G401.6 (cell line): ENCODE results near the gene UBE2D4.
A peak's percentile ranks its signal among the peaks of the same experiment; 100 is the strongest.
"Not testable (repeated sequence)": the region's sequence is repeated elsewhere in the genome, so short reads cannot be mapped to it uniquely, and the experiment has no call there.

Experiments
- FAIRE-seq: peaks from 2 replicates; lab custom pipeline; 2012; peaks lifted over from hg19 to GRCh38; lab: Jason Lieb, UNC

Gene UBE2D4

DNA sequence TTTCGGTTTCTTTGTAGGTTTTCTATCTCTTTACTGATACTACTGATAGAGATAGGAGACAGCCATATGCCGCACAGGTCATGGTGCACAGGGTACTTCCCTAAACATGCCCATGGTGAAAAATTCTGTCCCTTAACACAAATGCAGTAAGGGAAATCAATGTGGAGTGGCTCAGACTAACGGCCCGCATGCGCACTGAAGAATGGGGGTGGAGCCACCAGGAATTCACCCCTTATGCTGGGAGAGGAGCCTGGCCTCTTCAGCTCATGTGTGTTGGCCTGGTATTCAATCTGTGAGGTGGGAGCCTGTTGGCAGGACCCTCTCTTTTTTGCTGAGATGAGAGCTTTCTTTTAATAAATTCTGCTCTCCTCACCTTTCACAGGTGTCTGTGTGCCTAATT lies 11.4 kb upstream of the UBE2D4 start:
- no peak for FAIRE-seq

DNA sequence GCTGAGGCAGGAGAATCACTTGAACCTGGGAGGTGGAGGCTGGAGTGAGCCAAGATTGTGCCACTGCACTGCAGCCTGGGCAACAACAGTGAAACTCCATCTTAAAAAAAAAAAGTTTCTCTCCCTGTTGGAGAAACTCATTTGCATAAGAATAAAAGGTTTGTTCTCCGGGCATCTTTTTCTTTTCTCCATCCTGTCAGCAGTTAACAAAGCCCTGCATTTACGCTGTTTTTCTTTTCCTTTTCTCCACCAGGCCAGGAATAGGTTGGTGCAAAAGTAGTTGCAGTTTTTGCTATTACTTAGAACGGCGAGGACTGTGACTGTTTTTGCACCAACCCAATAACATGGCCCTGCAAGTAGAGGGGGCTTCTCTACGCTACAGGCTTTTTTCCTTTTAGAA lies 10.3 kb upstream of the UBE2D4 start:
- FAIRE-seq = no peak

DNA sequence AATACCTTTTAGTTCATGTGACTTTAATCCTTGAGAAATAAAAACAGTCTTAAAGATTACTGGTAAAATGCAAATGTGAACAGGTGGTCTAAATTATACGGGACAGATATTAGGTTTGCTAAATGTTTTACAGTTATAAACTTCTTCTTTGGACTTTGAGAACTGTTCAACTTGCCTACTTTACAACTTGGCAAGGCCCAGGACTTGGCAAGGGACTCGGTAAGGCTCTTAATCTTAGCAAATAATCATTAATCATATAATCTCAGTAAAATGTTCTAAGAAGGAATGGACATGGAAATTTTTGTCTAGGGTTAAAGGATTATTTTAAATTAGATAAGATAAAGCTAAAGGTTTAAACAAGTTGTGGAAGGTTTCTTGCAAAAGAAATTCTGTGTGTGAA lies 4.8 kb upstream of the UBE2D4 start:
- FAIRE-seq = no peak

DNA sequence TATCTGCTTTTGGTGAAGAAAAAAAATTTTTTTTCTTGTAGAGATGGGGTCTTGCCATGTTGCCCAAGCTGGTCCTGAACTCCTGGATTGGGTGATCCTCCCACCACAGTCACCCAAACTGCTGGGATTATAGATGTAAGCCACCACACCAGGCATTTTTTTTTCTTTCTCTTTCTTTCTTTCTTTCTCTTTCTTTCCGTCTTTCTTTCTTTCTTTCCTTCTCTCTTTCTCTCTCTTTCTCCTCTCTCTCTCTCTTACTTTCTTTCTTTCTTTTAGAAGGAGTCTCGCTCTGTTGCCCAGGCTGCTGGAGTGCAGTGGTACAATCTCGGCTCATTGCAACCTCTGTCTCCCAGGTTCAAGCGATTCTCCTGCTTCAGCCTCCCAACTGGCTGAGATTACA lies 3.5 kb upstream of the UBE2D4 start:
- FAIRE-seq = no peak

DNA sequence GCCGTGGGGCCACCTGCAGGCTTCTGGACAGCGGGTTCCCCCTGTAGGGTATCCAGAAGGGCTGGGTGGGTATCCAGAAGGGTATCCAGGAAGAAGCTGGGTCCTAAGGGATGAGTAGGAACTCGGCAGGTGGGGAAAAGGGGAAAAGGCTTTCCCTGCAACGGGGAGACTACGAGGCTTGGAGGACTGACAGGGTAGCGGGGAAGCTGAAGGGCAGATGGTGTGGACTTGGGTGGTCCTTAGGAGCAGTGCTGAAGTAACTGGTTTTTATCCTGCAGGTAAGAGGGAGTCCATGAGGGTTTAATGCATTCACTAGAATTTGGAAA lies 525 bp downstream of the UBE2D4 start:
- no peak for FAIRE-seq

DNA sequence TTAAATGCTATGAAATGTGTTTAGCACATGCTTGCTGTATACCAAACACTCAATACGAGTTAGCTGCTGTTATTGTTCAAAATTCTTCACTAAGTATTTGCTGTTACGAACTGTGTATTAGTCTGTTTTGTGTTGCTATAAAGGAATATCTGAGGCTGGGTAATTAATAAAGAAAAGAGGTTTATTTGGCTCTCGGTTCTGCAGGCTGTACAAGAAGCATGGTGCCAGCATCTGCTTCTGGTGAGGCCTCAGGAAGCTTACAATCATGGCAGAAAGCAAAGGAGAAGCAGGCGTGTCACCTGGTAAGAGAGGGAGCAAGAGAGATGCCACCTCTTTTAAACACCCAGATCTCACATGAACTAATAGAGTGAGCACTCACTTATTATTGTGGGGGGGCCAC lies 1.6 kb downstream of the UBE2D4 start:
- FAIRE-seq = no peak

DNA sequence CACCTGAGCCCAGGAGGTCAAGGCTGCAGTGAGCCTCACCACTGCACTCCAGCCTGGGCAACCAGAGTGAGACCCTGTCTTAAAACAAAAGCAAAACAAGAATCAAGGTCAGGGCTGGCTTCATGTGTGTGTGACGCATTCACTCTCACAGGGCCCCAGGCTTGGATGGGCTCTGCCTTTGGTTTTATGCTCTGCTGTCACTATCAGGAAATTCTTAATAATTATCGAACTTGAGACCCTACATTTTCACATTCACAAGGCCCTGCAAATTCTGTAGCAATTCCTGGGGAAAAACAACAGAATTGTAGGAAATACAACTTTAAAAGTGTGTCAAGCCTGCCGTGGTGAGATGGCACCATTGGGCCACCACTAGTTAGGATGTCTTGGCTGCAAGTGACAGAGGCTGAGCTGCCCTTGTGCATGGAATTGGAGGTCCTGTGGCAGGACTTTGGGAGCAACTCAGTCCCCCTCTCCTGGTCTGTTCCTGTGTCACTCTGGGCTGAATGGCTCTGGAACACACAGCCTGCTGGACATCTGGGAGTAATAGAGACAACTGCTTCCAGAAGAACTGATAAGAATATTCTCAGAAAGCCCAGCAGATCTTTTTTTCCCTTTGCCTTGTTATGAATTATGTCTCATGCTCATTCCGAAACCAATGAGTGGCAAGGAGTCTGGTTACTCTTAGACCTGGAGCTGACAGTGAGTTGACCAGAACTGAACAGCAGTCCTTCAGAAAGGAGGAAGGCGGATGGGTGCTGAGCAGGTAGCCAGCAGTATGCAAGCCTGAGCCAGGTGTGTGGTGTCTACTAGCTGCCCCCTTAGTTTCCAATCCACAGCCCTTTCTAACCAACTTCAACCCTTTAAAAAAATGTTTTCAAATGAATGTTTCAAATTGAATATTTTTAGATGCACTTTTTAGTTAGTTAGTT lies 3.6 kb downstream of the UBE2D4 start:
- no peak for FAIRE-seq

DNA sequence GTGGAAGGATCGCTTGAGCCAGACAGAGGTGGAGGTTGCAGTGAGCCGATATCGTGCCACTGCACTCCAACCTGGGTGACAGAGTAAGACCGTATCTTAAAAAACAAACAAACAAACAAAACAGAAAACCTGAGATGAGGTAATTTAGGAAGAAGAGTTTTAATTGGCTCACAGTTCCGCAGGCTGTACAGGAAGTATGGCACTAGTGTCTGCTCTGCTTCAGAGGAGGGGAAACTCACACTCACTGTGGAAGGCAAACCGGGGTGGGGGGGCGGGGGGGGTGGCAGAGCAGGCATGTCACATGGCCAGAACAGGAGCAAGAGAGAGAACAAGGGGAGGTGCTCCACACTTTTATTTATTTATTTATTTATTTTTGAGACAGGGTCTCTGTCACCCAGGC lies 5.1 kb downstream of the UBE2D4 start:
- FAIRE-seq = no peak

DNA sequence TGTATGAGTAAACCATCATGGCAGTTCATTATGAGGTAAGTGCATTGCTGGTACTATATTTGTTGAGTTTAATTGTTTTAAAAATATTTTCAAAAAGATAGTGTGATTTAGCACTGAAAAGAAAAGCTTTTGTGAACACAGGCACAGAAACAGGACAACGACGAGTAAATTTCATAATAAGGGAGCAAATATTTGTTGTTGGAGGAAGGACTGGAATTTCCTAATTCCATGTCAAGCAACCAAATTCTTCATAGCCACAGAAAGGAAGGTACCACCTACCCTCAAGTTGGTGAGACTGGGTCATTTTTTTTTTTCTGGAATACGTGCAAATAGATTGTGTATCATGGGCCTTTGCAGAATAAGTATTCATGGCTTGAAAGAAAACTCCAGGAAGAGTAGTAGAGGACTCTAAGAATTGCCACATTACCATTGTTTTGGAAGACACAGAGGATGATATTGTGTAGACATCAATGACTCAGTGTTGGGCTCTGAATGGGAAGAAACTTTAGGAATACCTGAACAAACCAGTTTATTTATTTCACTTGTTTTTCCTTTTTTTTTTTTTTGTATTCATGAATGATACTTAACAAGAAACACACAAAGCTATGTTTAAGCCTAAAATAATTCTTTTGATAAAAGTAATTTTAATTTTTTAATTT lies 7.8 kb downstream of the UBE2D4 start:
- no peak for FAIRE-seq

DNA sequence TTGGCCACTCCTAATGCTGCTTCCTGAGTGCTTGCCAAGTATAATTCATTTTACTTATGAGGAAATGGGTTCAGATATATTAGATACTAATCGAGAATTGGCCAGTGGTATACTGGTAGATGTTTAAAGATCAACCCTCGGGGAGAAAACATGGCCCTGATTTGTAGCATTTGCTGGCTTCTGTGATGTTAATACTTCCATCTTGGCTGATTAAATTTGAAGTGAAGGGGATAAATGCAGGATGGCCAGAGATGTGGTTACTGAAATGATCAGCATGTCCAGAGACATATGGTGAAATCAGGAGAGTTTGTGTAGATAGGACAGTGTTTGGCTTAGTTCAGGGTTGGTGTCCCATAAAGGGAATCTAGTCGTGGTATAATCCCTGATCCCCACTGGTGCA lies 11.2 kb downstream of the UBE2D4 start:
- no peak for FAIRE-seq

DNA sequence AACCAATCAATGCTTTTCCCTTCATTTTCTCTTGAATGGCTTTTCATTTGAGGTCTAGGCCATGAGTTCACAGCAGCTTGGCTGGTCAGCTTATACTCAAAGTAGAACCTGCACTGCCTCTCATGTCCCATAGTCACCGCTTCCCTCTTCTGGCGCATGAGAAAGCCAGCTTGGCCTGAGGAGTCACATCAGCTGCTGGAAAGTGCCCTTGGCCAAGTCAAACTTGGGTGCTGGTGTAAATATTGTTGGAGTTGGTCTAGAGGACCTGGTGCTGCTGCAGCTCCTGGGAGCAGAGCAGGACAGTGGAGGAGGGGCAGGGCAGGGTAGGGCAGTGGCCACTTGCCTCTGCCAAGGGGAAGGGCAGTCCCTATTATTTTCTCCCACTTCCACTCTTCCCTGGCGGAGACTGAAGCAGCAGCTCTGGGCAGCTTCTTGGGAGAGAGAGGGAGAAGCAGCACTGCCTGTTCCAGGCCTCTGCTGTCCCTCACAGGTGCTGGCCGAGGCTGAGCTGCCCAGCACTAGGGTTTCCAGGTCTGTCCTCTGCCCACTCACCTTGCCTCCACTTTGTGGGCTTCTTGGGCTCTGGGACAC lies 12.8 kb downstream of the UBE2D4 start:
- FAIRE-seq = no peak

DNA sequence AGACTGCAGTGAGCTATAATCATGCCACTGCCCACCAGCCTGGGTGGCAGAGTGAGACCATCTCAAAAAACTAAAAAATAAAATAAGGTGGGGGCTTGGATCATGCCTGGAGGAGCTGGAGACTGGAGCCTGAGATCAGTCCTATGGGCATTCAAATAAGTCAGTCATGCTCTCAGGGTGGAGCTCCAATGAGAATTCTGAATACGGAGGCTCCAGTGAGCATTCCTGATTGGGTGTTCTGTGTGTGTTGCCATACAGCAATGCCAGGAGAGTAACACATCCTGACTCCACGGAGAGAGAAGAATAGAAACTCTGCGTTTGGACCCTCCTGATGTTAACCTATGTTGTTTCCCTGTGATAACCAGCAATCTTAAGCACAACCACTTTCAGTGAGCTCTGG lies 16.0 kb downstream of the UBE2D4 start:
- no peak for FAIRE-seq

DNA sequence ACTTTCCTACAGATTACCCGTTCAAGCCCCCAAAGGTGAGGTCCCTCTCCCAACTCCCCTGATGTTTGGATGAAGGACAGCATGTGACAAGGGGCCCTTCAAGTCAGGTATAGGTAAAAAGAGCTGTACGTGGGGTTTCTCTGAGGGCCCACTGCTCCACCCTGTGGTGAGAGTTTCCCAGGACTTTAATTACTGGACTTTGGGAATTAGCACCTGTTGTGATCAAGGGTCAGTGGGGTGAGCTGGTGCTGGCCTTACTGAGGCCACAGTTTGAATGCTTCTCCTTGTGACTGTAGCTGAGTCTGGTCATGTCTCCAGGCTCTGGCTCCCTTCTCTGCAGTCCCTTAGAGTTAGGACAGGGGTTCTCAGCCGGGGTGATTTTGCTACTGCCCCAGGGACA lies 16.8 kb downstream of the UBE2D4 start:
- no peak for FAIRE-seq

DNA sequence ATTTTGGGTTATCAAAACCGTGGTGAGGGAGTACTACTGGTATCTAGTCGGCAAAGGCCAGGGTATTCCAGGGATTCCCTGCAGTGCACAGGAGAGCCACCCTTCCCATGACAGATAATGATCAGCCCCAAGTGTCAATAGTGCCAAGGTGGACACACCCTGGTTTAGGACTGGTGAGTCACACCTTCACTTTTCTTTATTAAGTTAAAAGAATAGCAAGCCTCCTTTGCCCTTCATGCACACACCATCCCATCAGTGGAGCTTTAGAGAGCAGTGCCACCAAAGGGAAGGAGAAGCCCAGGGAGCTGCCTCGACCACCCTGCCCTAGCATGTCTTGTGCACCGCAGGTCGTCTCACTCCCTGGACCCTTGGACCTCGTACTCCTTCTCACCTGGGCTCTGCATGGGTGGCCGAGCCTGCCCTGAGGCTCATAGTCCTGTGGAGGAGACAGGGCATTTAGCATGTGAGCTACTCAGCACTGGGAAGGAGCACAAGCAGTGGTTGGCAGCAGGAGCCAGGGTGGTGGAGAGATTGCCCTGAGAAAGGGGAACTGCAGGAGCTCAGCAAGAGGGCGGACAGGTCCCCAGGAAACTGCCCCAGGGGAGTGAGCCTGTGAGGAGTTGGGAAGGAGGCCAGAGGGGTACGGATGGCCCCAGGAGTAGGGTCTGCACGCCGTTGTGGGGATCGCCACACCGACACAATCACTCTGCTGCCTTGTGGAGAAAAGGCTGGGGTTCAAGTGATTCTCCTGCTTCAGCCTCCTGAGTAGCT lies 17.4 kb downstream of the UBE2D4 start:
- FAIRE-seq = no peak

DNA sequence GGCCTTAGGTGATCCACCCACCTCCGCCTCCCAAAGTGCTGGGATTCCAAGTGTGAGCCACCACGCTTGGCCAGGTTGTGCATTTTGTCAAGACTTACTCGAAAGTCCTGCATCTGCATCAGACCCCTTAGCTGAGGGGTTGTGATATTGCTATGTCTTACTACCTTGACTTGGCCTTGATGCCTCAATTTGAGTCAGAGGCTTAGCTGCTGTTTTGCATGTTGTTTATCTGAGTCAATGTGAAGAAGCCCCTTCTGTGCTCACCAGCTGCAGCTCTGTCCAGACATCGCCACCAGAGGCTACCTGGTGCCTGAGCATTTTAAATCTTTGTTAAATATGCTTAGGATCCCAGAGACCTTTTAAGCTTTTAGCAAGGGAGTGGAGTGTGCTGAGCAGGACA lies 18.1 kb downstream of the UBE2D4 start:
- FAIRE-seq = no peak

DNA sequence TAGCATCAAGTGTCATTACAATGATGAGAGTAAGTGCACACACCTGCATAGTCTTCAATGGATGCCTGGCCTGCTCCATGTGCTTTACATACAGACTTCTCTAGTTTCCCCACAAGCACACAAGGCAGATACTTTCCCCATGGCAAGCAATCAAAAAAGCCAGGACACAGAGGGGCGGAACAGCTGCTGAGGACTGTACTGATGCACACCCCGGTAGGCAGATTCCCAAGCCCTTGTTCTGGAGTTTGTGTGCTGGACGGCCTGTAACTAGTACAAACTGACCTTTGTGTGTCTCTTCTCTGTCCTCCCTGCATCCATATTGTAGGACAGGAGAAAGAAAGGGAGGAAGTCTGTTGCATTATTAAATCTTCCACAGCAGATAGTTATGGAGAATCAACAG lies 25.8 kb downstream of the UBE2D4 start:
- FAIRE-seq = no peak

DNA sequence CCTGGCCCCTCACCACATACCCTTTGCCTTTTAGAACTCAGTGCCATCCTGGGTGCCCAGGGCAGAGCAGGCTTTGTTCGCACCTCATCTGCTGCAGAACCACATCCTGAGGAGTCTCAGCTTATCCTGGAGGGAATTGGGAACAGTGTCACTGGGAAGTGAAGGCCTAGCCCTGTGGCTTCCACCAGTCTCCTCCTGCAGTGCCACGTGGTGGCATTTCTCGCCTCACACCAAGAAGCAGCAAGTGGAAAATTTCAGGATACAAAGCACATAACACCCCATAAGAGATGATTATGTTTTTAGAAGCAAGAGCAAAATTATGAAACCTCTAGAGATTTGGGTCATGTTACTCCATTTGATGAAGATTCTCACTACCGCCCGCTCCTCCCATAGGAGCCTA lies 26.8 kb downstream of the UBE2D4 start:
- FAIRE-seq = no peak

DNA sequence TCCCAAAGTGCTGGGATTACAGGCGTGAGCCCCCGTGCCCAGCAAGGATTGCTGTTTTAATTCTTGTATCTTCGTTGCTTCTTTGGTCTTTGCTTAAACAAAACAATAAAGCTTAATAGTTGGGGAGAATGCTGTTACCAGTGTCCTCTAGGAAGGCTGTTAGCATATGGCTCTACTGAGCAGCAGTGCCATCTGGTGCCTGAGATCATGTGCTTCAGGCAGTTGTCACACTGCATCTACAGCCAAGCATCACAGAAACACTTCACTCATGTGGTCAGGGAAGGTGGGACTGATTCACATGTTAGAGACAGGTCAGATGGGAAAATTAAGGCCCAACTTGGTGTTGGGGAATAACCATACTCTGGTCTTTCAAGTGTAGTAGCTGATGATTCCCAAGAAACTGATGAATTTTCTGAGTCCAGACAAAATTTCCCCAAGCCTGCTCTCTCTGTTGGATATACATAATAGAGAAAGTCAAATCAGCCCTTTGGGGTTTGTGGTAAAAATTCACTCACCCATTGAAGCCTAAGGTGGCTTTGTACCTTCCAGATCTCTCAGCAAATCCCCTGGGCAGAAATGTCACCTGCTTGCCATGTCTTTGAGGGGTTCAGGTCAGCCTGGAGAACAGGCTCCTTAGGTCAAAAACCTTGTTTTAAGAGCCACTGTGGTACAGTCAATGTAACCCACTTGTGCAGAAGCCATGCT lies 28.4 kb downstream of the UBE2D4 start:
- peak; percentile 60 for FAIRE-seq

DNA sequence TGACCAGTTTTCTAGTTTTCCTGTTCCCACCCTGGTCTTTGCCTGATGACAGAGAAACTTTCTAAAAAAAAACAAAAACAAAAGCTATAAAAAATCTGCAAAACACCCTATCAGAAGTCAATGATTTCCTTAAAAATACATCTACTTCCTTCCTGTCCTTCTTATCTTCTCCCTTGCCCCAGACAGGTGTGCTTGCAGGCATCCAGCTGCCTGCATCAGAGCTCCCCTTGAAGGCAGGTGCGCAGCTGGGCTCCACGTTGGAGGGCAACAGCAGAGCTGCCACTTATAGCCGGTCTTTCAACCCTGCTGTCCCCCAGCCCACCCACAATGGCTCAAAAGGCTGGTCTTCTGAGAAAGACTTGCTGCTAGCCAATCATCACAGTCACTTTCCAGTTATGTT lies 29.8 kb downstream of the UBE2D4 start:
- FAIRE-seq = no peak

DNA sequence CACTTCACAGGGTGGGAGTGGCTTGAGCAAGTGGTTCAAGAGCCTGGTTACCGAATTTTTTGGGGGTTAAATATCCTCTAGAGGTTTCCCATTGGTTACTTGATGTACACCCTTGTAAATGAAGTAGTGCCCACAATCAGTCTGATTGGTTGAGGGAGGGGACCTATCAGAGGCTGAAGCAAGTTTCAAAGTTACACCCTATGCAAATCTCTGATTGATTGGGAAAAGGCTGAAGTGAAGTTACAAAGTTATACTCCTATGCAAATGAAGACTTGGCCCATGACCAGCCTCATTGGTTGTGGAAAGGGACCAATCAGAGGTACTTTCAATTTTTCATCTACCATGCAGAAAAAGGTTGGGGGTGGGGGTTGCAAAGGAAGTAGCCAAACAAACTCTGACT lies 34.7 kb downstream of the UBE2D4 start:
- no peak for FAIRE-seq

DNA sequence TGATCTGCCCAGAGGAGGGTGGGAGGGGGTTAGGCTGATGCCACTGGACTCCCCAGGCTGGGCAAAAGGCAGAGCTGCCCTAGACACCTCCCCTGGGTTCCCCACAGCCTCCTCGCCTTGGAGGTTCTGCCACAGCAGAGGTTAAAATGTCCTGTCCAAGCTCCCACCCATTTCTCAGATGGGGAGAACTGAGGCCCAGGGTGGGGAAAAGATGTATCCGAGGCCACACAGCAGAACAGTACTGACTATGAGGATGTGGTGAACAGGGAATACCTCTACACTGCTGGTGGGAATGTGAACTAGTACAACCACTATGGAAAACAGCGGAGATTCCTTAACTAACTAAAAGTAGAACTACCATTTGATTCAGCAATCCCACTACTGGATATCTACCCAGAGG lies 40.2 kb downstream of the UBE2D4 start:
- FAIRE-seq = not testable (repeated sequence)
